ENCODE results near the gene NELL2.
"Not testable (repeated sequence)": the region's sequence is repeated elsewhere in the genome, so short reads cannot be mapped to it uniquely, and the experiment has no call there.

The NELL2 gene

GRCh38 chr12:44847888-44848702, 28.0 kb downstream of the NELL2 start:
- no peak for DNase-seq (ENCODE audit: low read depth, low spot score)

GRCh38 chr12:44847403-44847802, 28.7 kb downstream of the NELL2 start:
- DNase-seq (ENCODE audit: low read depth, low spot score) = no peak

DNA sequence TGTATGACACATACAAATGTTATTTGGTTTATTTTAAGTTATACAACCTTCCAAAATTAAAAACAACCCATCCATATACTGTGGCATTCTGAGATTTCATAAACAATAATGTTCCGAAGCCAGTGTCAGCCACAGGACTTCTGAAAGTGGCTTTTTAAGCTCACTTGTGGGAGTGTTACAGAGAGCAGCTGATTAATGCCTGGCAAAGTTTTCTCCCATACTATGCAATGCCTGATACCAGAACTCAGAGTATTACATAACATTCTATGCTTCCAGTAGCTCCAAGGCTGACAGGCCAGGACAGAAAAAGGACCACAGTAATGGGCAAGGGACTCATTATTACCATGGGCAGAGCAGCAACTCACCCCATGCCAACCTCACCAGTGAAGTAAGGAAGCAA, 29.3 kb downstream of the NELL2 start:
- no peak for DNase-seq (ENCODE audit: low read depth, low spot score)

GRCh38 chr12:44842669-44843068, 33.4 kb downstream of the NELL2 start:
- DNase-seq (ENCODE audit: low read depth, low spot score) = no peak

- DNase-seq (ENCODE audit: low read depth, low spot score) = no peak
These were observed 36.3 kb downstream of the NELL2 start for GRCh38 chr12:44839785-44840184.

GRCh38 chr12:44837114-44837755, 38.9 kb downstream of the NELL2 start:
- DNase-seq (ENCODE audit: low read depth, low spot score) = no peak

DNA sequence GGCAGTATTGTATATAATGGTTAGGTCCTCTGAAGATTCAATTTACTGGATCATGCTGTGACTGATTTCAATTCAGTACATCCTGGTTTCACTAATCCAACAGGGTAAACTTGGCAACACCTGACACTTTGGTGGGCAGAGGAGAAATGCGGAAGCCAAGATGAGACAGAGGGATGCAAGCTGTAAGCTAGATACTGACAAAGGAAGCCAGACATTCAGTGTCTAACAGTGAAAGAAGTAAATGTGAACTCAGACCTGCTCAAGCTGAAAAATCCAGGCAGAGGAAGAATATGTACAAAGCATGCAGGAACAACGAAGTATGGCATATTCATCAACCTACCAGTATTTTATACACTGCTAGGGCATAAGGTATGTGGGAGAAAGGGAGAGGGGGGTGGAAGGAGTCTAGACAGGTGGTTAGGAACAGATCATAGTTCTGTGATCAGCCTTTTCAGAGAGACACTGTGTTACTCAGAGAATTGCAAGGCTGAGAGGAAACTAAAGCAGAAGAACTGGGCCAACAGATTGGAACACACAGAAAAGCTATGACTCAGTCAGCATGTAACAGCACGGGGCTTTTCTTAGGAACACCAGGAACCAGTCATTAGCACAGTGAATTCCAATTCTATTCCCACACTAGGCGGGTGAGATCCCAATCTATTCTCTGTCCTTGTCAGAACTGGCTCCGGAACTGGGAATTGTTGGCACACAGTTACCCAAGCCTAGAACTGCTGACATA, 40.3 kb downstream of the NELL2 start:
- no peak for DNase-seq (ENCODE audit: low read depth, low spot score)

- DNase-seq (ENCODE audit: low read depth, low spot score) = not testable (repeated sequence)
These were observed 41.1 kb downstream of the NELL2 start for GRCh38 chr12:44834996-44835395.

- DNase-seq (ENCODE audit: low read depth, low spot score) = no peak
These were observed 42.6 kb downstream of the NELL2 start for GRCh38 chr12:44833561-44833960.

DNA sequence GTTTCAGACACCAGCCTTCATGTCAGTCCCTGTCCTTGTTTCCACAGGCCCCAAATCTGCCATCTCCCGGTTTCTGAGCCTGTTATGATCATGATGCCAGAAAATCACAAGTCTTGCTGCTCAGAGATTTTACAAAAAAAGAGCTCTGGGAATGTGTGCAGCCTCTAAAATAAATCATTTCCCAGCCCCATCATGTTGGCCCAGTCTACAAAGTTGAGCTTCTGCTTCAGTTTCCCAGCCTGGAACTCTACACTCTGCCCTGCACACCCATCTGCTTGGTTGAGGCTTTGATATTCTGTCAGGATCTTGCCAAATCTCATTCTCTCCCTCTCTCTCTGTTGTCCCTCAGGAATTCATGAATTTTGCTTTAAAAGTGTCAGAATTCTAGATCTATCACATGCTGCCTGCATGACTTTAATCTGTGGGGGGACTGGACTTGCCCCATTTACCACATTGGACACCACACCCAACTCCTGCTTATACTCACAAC, 45.5 kb downstream of the NELL2 start:
- DNase-seq (ENCODE audit: low read depth, low spot score) = no peak

GRCh38 chr12:44829045-44829444, 47.1 kb downstream of the NELL2 start:
- no peak for DNase-seq (ENCODE audit: low read depth, low spot score)

- DNase-seq (ENCODE audit: low read depth, low spot score) = no peak
These were observed 48.2 kb downstream of the NELL2 start for GRCh38 chr12:44827832-44828438.

GRCh38 chr12:44821702-44822101, 54.4 kb downstream of the NELL2 start:
- not testable (repeated sequence) for DNase-seq (ENCODE audit: low read depth, low spot score)

- DNase-seq (ENCODE audit: low read depth, low spot score) = no peak
These were observed 56.2 kb downstream of the NELL2 start for GRCh38 chr12:44819884-44820283.

- no peak for DNase-seq (ENCODE audit: low read depth, low spot score)
These were observed 58.4 kb downstream of the NELL2 start for GRCh38 chr12:44817687-44818086.

DNA sequence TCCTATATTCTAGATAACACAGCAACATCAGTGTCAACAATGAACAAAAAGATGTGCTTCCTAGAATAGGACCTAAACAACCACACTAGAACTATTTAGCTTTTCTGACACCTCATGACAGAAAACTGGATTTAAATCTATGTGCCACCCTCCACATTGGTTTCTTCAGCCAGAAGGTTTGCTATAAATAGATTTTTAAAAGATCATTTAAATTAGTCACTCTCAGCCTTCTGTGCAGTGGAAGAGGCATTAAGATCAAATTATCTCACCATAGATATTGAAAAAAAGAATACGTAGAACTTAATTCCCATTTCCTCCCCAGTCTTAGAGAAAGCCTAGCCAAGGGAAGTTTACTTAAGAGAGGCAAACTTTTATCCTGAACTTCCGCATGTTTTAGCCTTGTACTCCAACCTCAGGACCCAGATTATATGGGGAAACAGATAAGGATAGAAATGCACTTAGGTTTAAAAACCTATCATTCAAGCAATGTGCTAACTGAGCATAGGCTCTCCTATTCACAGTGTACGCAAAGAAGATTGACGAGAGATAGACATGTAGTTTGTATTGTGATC, 59.6 kb downstream of the NELL2 start:
- DNase-seq (ENCODE audit: low read depth, low spot score) = no peak

DNA sequence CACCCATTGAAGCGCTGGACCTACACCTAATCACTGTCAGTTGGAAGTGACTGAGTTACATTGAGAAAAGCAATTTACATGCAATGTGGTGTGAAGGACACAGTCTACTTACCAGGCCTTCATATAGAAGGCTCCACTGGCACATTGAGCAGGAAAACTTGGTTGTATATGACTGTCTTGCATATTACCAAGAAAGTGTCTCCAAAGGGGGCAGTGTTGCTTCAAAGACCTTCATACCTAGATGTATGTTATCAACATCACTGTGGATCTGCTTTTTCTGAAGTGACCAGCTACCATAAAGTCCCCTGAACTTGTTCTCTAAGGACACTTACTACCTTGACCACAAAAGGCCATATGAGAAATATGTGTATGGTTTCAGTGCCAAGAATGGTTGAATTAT, 64.1 kb downstream of the NELL2 start:
- DNase-seq (ENCODE audit: low read depth, low spot score) = no peak

DNA sequence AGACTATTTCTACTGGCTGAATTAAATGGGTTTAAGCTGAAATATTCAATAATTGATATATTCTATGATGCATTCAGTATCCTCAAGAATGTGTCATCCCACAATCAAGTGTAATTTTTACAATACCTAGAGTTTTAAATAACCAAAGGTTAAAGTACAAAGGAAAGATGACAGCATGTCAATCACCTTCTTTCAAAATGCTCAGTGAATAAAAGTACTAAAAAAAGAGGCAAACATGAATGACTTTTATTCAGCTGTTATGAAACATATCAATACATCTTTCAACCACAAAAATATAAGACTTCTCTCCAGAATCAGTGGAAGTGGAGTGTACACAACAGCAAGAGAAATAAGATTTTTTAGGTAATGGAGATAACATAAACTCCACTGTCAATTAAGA, 72.0 kb downstream of the NELL2 start:
- no peak for DNase-seq (ENCODE audit: low read depth, low spot score)

DNA sequence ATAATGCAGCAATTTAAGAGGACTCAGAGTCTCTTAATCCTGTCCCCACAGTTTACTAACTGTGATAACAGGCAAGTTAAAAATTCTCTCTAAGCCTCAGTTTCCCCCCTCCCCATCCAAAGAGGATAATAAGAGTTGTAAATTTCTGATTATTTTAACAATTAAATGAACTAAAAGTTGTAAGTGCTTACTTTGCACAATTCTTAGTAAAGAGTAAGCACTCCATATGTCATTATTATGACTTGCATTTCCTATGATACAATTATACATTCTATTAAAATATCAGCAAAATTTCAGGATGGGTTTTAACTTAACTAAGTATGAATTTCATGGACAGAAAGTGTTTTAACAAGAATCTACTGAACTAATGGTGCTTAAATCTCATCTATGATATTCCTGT, 80.1 kb downstream of the NELL2 start:
- no peak for DNase-seq (ENCODE audit: low read depth, low spot score)

GRCh38 chr12:44788731-44789130, 87.4 kb downstream of the NELL2 start:
- no peak for DNase-seq (ENCODE audit: low read depth, low spot score)

DNA sequence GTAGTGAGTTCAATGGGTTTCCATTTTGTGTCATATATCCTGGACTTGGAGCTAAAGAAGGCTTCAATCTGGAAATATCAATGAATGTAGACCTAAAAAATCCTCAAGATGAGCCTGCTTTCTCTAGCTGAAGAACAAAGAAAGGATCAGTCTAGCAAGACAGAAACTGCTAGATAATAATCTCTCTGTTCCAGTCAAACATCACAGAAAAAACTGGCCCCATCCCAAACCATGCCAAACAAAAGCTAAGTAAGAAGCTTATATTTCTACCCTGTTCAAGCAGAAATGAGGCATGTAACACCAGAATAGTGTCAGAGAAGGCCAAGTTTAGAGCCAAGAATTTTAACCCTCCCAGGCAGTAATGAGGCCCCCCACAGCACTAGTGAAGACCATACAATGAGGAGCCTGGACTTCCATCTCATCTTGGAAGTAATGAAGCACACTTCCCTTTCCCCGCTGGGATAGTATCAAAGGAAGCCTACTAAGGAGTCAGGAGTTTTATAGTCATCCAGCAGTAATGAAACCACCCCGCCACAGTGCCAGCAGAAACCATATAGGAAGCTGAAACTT, 95.8 kb downstream of the NELL2 start:
- no peak for DNase-seq (ENCODE audit: low read depth, low spot score)

Measured in ELF-1 (cell line).